ENCODE results near the gene PPM1H.
"Not testable (repeated sequence)": the region's sequence is repeated elsewhere in the genome, so short reads cannot be mapped to it uniquely, and the experiment has no call there.

The PPM1H gene

GRCh38 chr12:62670986-62671720 lies 263.8 kb downstream of the PPM1H start:
- no peak overlapping the region for H3K4me3 ChIP-seq (ENCODE audit: insufficient read depth, low read depth, low read length, poor library complexity, severe bottlenecking)
- no peak for DNase-seq
- no peaks in the 10 kb centered on the region for H3K36me3 ChIP-seq (ENCODE audit: control insufficient read depth, insufficient read depth, low read length)
- no peaks in the 10 kb centered on the region for H3K9me3 ChIP-seq (ENCODE audit: control insufficient read depth, low read length)
- no peaks in the 10 kb centered on the region for H3K27me3 ChIP-seq (replicated peaks; ENCODE audit: control insufficient read depth, insufficient read depth, low read length, poor library complexity, severe bottlenecking)
- no peaks in the 10 kb centered on the region for H3K4me1 ChIP-seq (ENCODE audit: control insufficient read depth, insufficient read depth, low read length, poor library complexity, severe bottlenecking)
- no peak overlapping the region for H3K27ac ChIP-seq (ENCODE audit: insufficient read depth, low read length, poor library complexity, severe bottlenecking)

GRCh38 chr12:62668782-62669181 lies 266.2 kb downstream of the PPM1H start:
- DNase-seq: no peak
- Histone ChIP-seq H3K27ac (ENCODE audit: insufficient read depth, low read length, poor library complexity, severe bottlenecking) (no peak overlapping the region), H3K36me3 (ENCODE audit: control insufficient read depth, insufficient read depth, low read length) (no peaks in the 10 kb centered on the region), H3K9me3 (ENCODE audit: control insufficient read depth, low read length) (no peaks in the 10 kb centered on the region), H3K4me1 (ENCODE audit: control insufficient read depth, insufficient read depth, low read length, poor library complexity, severe bottlenecking) (no peaks in the 10 kb centered on the region), H3K27me3 (replicated peaks; ENCODE audit: control insufficient read depth, insufficient read depth, low read length, poor library complexity, severe bottlenecking) (no peaks in the 10 kb centered on the region), H3K4me3 (ENCODE audit: insufficient read depth, low read depth, low read length, poor library complexity, severe bottlenecking) (no peak overlapping the region)

GRCh38 chr12:62664951-62665350 lies 270.0 kb downstream of the PPM1H start:
- not testable (repeated sequence) for H3K27me3 ChIP-seq (replicated peaks; ENCODE audit: control insufficient read depth, insufficient read depth, low read length, poor library complexity, severe bottlenecking); H3K36me3 ChIP-seq (ENCODE audit: control insufficient read depth, insufficient read depth, low read length); H3K4me1 ChIP-seq (ENCODE audit: control insufficient read depth, insufficient read depth, low read length, poor library complexity, severe bottlenecking); H3K9me3 ChIP-seq (ENCODE audit: control insufficient read depth, low read length); DNase-seq; H3K4me3 ChIP-seq (ENCODE audit: insufficient read depth, low read depth, low read length, poor library complexity, severe bottlenecking); H3K27ac ChIP-seq (ENCODE audit: insufficient read depth, low read length, poor library complexity, severe bottlenecking)

GRCh38 chr12:62660756-62661155 lies 274.2 kb downstream of the PPM1H start:
- H3K9me3 ChIP-seq (ENCODE audit: control insufficient read depth, low read length): no peaks in the 10 kb centered on the region
- no peak for DNase-seq
- no peak overlapping the region for H3K4me3 ChIP-seq (ENCODE audit: insufficient read depth, low read depth, low read length, poor library complexity, severe bottlenecking)
- no peaks in the 10 kb centered on the region for H3K36me3 ChIP-seq (ENCODE audit: control insufficient read depth, insufficient read depth, low read length)
- H3K27me3 ChIP-seq (replicated peaks; ENCODE audit: control insufficient read depth, insufficient read depth, low read length, poor library complexity, severe bottlenecking): no peaks in the 10 kb centered on the region
- H3K4me1 ChIP-seq (ENCODE audit: control insufficient read depth, insufficient read depth, low read length, poor library complexity, severe bottlenecking): no peaks in the 10 kb centered on the region
- no peak overlapping the region for H3K27ac ChIP-seq (ENCODE audit: insufficient read depth, low read length, poor library complexity, severe bottlenecking)

GRCh38 chr12:62659453-62660295 lies 275.3 kb downstream of the PPM1H start:
- Histone ChIP-seq H3K4me3 (ENCODE audit: insufficient read depth, low read depth, low read length, poor library complexity, severe bottlenecking) (no peak overlapping the region), H3K27ac (ENCODE audit: insufficient read depth, low read length, poor library complexity, severe bottlenecking) (no peak overlapping the region), H3K36me3 (ENCODE audit: control insufficient read depth, insufficient read depth, low read length) (no peaks in the 10 kb centered on the region), H3K4me1 (ENCODE audit: control insufficient read depth, insufficient read depth, low read length, poor library complexity, severe bottlenecking) (no peaks in the 10 kb centered on the region), H3K9me3 (ENCODE audit: control insufficient read depth, low read length) (no peaks in the 10 kb centered on the region), H3K27me3 (replicated peaks; ENCODE audit: control insufficient read depth, insufficient read depth, low read length, poor library complexity, severe bottlenecking) (no peaks in the 10 kb centered on the region)
- no peak for DNase-seq

GRCh38 chr12:62658910-62659309 lies 276.0 kb downstream of the PPM1H start:
- DNase-seq: no peak
- Histone ChIP-seq H3K4me3 (ENCODE audit: insufficient read depth, low read depth, low read length, poor library complexity, severe bottlenecking) (no peak overlapping the region), H3K4me1 (ENCODE audit: control insufficient read depth, insufficient read depth, low read length, poor library complexity, severe bottlenecking) (no peaks in the 10 kb centered on the region), H3K27me3 (replicated peaks; ENCODE audit: control insufficient read depth, insufficient read depth, low read length, poor library complexity, severe bottlenecking) (no peaks in the 10 kb centered on the region), H3K9me3 (ENCODE audit: control insufficient read depth, low read length) (no peaks in the 10 kb centered on the region), H3K27ac (ENCODE audit: insufficient read depth, low read length, poor library complexity, severe bottlenecking) (no peak overlapping the region), H3K36me3 (ENCODE audit: control insufficient read depth, insufficient read depth, low read length) (no peaks in the 10 kb centered on the region)

- no peak overlapping the region for H3K27ac ChIP-seq (ENCODE audit: insufficient read depth, low read length, poor library complexity, severe bottlenecking)
- H3K4me3 ChIP-seq (ENCODE audit: insufficient read depth, low read depth, low read length, poor library complexity, severe bottlenecking): no peak overlapping the region
- H3K36me3 ChIP-seq (ENCODE audit: control insufficient read depth, insufficient read depth, low read length): no peaks in the 10 kb centered on the region
- H3K27me3 ChIP-seq (replicated peaks; ENCODE audit: control insufficient read depth, insufficient read depth, low read length, poor library complexity, severe bottlenecking): no peaks in the 10 kb centered on the region
- no peaks in the 10 kb centered on the region for H3K4me1 ChIP-seq (ENCODE audit: control insufficient read depth, insufficient read depth, low read length, poor library complexity, severe bottlenecking)
- H3K9me3 ChIP-seq (ENCODE audit: control insufficient read depth, low read length): no peaks in the 10 kb centered on the region
- DNase-seq: no peak
These were observed 277.7 kb downstream of the PPM1H start for GRCh38 chr12:62657363-62657632.

- no peaks in the 10 kb centered on the region for H3K4me1 ChIP-seq (ENCODE audit: control insufficient read depth, insufficient read depth, low read length, poor library complexity, severe bottlenecking)
- H3K27ac ChIP-seq (ENCODE audit: insufficient read depth, low read length, poor library complexity, severe bottlenecking): no peak overlapping the region
- H3K36me3 ChIP-seq (ENCODE audit: control insufficient read depth, insufficient read depth, low read length): no peaks in the 10 kb centered on the region
- H3K27me3 ChIP-seq (replicated peaks; ENCODE audit: control insufficient read depth, insufficient read depth, low read length, poor library complexity, severe bottlenecking): no peaks in the 10 kb centered on the region
- DNase-seq: no peak
- no peak overlapping the region for H3K4me3 ChIP-seq (ENCODE audit: insufficient read depth, low read depth, low read length, poor library complexity, severe bottlenecking)
- H3K9me3 ChIP-seq (ENCODE audit: control insufficient read depth, low read length): no peaks in the 10 kb centered on the region
These were observed 278.2 kb downstream of the PPM1H start for GRCh38 chr12:62656591-62657362.

GRCh38 chr12:62655666-62656151 lies 279.2 kb downstream of the PPM1H start:
- Histone ChIP-seq H3K27me3 (replicated peaks; ENCODE audit: control insufficient read depth, insufficient read depth, low read length, poor library complexity, severe bottlenecking) (no peaks in the 10 kb centered on the region), H3K36me3 (ENCODE audit: control insufficient read depth, insufficient read depth, low read length) (no peaks in the 10 kb centered on the region), H3K4me1 (ENCODE audit: control insufficient read depth, insufficient read depth, low read length, poor library complexity, severe bottlenecking) (no peaks in the 10 kb centered on the region), H3K4me3 (ENCODE audit: insufficient read depth, low read depth, low read length, poor library complexity, severe bottlenecking) (no peak overlapping the region), H3K27ac (ENCODE audit: insufficient read depth, low read length, poor library complexity, severe bottlenecking) (no peak overlapping the region), H3K9me3 (ENCODE audit: control insufficient read depth, low read length) (no peaks in the 10 kb centered on the region)
- no peak for DNase-seq

Data from effector memory CD4-positive, alpha-beta T cell (primary cell).